Fibroblast of skin of left quadriceps (primary cell): ENCODE results near the gene ECI1.

Source experiments
- DNase-seq, 2 experiments: peaks; one replicate each; pipeline ENCODE4 v3.0.0-alpha.2; 2013; ENCODE audit warnings: low read depth in 2 of 2

The ECI1 gene, protein sequence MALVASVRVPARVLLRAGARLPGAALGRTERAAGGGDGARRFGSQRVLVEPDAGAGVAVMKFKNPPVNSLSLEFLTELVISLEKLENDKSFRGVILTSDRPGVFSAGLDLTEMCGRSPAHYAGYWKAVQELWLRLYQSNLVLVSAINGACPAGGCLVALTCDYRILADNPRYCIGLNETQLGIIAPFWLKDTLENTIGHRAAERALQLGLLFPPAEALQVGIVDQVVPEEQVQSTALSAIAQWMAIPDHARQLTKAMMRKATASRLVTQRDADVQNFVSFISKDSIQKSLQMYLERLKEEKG

DNA sequence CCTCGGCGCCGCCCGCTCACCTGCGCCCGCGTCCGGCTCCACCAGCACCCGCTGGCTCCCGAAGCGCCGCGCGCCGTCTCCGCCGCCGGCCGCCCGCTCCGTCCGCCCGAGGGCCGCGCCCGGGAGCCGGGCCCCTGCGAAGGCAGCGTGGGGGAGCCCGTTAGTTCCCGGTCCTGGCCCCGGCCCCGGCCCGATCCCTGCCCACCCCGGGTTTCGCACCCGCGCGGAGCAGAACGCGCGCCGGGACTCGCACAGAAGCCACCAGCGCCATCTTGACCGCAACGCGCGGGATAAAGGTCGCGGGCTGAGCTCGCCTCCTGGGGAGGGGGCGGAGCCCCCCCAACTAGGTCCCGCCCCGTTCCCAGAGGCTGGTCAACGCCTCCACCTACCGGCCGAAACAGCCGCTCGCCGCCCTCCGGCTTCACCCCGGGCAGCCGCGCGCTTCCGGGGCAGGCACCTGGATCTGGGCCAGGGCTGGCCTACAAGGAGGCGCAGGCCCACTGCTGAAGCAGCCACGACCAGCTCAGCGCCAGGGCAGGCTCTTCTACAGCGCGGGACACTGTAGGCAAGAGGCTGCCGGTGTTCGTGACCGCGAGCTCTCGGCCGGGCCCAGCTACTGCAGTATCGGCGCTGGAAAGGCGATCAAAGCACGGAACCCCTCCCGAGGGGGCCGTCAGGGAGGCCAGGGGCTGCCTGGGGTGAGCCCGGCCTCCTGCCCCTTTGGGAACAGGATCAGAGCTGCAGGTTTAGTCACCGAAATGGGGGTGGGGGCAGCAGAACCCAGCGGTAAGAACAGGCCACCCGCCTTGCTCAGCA lies at the start of gene ECI1:
Gene ECI1 (minus strand): TSS at position 292 of the 816 bp plus-strand sequence. CDS start 21 bp downstream, at position 271.
- peak; percentile 63 to 65 for DNase-seq

DNA sequence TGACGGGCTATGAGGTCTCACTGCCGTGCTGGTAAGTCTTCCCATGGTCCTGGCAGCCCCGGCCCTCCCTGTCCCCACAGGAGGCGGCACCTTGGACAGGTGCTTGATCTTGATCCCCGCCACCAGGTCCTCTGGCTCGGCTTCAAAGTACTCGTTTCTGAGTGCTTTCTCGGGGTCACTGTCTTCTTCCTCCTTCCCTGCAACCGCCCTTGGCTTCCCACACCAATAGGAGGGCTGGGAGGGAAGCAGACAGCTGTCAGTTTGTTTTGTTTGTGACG lies 48.5 kb upstream of the ECI1 start:
- DNase-seq = no peak

DNA sequence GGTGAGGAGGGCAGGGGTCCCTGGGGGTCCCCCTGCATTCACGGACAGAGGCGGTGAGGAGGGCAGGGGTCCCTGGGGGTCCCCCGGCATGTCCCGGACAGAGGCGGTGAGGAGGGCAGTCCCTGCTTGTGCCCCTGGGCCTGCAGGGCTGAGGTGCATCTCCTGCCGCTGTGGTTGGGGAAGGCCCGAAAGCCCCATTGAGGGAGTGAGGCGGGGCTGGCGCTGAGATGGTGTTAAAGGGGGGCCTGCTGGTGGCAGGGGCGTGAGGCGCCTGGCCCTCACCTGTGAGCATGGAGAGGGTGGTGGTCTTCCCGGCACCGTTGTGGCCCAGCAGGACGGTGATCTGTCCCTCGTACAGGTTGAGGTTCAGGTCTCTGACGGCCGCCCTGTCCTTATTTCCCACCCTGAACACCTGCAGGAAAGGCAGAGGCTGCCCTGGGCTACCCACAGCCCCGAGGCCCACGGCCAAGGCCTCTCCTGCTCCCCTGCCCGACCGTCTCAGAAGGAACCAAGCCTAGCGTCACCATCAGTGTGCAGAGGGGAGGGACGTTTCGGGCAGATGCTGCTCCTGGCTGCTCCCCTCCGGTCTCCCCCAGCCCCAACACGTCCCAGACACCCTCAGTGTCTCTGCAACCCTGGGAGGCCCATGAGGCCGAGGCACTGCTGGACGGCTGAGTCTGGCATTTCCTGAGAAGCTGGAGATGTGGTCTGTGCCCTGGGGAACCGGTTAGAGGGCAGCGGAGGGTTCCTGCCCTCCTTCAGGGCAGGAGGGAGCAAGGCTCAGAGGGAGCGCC lies 47.9 kb upstream of the ECI1 start:
- no peak for DNase-seq

DNA sequence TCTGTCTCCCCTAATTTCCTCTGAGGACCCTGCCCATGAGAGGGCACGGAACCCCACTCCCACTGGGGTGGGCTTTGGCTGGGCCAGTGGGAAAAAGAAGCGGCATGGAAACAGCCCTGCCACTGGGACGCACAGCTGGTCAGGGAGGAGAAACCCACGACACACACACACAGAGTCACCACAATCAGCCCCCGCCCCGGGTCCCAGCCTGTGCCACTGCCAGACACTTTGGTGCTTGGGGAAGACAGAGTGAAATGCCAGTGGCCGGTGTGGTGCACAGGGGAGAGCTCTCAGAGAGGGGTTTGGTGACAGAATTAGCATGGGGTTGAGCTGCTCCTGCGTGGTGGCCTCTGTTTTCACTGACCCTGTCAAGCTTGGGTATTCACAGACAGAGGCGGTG lies 47.2 kb upstream of the ECI1 start:
- no peak for DNase-seq

DNA sequence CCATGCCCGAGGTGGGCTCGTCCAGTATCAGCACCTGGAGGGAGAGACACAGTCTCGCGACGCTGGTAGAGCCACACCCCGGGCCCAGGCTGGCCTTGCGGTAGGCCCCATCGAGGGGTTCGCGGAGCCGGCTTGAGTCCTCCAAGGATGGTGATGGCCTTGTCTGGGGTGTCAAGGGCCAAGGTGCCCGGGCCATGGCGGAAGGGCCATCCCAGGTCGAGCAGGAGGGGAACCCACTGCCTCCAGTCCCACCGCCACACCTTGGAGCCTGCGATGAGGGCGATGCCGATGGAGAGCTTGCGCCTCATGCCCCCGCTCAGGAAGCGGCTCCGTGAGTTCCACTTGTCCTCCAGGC lies 46.1 kb upstream of the ECI1 start:
- no peak for DNase-seq

DNA sequence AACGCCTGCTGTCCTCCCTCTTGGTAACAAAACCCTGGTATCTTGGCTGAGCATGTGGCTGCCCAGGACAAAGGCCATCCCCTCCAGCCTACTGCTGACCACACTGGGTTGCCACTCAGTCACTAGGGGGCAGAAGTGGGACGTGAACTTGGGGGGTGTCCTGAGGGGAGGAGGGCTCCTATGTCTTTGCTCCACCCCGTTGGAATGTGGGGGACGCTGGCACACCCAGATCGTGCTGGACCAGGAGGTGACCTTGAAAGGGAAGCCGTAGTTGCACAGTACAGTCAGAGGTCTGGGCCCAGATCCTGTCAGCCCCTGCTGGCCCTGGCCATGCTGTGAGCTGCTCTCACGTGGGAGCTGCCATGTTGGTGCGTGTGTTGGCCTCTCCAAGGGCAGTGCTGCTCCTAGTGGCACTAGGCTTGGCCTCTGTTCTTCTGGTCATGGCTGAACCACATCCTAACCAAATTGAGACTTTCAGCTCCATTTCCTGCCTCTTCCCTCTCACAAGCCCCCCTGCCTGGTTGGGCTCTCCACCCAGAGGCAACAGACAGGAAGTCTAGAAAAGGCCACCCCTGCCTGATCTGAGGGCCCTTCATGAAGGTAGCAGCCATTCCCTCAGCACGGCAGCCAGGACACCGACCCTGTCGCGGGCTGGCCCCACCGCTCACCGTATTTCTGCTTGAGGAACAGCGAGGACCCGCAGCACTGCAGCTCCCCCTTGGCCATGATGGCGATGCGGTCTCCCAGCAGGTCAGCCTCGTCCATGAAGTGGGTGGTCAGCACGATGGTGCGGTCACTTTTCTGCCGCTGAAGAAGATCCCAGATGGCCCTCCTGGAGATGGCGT lies 45.5 kb upstream of the ECI1 start:
- no peak for DNase-seq

DNA sequence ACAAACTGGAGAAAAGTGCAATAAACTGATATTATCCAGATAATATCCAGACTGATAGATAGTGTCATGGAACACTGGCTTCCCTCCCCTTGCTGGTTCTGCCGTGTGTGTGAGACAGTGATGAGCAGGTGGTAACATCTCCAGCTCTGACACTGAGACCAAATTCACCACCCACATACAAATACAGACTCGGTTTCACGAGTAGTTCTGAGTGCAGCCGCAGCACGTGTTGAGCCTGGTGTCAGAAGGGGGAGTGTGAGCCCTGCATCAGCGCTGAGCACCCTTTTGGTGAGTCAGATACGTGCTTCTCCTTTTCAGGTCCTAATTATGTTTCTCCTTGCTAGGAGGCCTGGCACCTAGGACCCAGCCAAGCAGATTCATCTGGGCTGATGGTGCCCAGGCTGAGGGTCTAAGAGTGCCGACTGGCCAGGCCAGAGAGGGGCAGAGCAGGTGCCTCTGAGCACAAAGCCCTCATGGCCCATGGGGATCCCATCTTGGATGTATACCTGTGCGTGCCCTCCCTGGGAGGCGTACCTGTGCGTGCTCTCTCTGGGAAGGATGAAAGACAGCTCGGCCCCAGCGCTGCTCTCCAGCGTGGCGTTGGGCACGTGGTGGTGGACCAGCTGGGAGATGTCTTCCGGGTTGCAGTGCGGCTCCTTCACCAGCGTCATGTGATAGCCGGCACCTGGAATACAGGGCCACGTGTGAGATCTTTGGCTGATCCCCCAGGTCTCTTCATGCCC lies 43.8 kb upstream of the ECI1 start:
- DNase-seq = no peak

DNA sequence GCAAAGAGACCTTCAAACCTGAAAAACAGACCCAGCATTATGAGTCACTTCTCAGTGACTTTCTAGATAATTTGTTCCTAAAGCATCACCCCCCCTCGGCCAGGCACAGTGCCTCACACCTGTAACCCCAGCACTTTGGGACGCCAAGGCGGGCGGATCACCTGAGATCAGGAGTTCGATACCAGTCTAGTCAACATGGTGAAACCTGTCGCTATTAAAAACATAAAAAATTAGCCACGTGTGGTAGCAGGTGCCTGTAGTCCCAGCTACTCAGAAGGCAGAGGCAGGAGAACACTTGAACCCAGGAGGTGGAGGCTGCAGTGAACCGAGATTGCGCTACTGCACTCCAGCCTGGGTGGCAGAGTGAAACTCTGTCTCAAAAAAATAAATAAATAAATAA lies 40.8 kb upstream of the ECI1 start:
- DNase-seq = no peak

DNA sequence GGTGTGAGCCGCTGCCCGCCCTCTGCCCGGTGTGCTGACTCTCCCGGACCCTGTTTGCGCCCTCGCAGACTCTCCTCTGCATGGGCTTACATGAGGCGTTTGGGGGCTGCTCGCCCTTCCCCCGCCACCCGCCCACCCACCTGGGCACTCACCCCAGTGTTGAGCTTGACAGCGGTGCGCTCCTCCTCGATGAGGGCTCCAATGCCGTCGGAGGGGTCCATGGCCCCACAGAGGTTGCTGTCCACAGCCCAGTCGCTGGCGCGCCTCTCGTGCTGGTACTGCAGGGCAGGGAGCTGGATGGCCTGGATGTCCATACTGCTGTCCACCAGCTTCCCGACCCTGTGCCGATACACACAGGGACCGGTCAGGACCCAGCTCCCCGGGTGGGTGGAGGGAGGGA lies 37.9 kb upstream of the ECI1 start:
- DNase-seq = no peak

DNA sequence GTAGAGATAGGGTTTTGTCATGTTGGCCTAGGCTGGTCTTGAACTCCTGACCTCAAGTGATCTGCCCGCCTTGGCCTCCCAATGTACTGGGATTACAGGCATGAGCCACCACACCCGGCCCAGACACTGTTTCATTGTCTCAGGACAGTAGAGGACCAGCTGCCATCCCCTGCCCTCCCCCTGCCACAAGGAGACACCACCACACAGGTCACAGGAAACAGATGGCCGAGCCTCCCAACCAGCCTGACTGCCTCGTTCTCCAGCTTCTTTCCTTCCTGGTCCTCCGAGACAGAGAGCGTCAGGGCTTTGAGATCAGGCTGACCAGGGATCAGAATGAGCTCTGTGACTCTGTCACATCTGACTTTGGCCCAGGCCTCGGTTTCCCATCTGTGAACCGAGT lies 37.3 kb upstream of the ECI1 start:
- DNase-seq = no peak

DNA sequence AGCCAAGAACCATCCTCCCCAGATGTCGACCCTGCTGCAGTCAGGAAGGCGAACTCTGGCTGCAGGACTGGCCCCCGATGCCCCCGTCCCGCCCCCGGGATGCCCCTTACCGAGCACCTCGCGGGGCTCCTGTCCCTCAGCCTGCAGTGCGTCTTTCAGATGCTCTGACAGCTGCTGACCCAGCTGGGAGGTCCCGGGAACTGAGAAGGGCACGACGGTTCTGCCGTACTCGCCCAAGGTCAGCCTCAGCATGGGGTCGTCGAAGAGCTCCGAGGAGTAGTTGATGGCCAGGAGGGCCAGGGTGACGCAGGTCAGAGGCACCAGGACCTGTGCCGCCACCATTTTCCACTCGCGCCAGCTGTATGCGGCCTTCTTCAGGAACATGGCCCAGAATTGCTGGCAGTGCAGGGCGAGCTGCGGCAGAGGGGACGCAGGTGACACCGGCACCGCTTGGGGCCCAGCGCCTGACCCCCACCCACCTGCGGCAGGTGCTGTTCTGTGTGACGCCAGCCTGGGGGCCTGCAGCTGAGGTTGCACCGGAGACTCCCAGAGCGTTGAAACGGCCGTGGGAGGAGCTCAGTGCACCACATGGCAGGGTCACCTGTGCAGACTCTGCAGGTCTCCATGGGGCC lies 36.6 kb upstream of the ECI1 start:
- no peak for DNase-seq

DNA sequence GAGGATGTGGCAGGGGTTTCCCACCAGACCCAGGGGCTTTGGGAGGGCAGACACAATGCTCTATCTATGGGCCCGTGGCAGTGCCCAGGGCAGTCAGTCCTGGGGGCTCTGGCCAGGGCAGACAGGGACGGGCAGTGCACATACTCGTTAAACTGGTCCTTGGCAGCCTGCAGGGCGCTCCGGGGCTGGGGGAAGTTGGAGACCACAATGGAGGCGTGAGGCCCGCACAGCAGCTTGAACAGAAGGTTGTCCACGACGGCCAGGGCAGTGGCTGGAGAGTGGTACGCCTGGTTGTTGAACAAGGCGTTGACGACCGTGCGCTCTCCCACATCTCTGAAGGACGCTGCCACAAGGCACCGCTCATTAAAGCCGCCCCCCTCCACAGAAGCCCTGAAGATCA lies 35.2 kb upstream of the ECI1 start:
- no peak for DNase-seq

DNA sequence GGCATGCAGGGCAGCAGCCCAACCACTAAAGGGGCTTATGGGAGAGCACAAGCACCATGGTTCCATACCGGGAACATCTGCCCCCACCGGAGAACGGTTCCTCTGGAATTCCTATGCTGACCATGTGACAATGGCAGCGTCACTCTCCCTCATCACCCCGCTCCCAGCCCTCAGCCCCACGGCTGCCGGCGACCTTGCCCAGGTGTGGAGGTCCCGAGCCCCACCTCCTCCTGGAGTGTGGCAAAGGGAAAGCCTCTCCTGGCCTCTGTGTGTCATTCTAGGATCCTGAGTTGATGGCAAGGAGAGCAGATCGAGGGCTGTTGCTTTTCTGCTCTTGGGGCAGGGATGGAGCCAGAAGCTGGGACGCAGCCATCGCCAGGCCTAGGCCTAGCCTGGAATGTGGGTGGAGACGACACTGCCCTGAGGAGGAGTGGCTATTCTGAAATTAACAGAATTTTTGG lies 34.4 kb upstream of the ECI1 start:
- no peak for DNase-seq

DNA sequence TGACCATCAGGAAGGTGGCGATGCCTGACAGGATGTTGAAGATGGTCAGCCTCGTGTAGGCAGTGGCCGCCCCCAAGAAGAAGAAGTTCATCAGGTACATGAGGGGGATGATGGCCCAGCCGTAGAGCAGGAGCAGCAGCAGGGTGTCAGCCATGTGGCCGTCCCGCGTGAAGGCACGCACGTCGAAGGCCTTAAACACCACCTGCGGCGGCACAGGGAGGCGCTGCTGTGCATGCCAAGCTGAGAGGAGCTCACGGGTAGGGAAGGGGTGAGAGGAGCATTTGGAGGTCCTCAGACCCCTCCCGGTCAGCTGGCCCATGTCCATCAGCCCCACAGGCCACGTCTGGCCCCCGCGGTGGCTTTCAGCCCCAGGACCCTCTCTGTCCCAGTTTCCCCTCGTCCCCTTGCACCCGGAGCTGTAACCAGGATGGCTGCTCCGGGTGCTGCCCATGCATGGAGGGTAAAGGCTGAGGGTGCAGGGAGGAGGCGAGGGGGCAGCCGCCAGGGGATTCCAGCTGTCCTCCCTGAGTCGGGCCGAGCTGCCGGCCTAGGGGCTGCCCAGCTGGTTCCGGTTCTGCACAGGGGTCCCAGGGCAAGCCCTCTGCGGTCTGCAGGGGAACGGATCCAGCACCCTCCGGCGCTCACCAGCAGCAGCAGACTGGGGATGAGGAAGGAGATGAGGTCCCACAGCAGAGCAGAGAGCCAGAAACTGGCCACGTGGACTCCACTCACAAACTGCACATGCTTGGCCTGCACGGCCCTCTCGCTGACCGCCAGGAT lies 33.6 kb upstream of the ECI1 start:
- DNase-seq = no peak

DNA sequence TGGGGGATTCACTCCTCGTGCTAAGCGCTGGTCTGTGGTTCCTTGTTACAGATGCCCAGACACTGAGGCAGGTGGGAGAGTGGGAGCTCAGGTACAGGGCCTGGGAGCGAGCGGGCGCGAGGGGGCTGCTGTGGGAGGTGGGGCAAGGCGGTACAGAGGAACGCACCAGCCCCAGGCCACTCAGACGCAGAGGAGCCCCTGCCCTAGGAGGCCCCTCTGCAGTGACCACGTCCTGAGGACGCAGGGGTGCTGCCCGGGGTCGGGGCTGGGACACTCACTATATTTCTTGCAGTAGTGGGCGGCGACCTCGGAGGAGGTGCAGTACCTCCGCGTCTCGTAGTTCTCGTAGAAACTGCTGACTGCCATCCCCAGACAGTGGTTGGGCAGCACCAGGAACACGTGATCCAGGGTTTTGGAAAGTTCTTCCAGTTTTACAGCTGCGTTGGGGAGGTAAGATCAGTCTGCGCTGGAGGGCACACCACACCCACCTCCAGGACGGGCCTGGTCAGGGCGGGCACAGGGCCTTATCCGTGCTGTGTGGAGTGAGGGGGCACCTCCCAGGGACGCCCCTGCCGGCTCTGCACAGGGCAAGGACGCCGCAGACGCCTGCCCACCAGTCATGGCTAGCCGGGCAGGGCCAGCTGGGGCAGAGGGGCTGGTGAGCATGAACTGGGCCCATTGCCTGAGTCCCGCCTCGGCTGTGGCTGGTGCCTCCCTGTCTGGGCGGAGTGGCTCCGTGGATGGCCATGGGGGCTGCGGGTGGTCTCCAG lies 32.8 kb upstream of the ECI1 start:
- no peak for DNase-seq

DNA sequence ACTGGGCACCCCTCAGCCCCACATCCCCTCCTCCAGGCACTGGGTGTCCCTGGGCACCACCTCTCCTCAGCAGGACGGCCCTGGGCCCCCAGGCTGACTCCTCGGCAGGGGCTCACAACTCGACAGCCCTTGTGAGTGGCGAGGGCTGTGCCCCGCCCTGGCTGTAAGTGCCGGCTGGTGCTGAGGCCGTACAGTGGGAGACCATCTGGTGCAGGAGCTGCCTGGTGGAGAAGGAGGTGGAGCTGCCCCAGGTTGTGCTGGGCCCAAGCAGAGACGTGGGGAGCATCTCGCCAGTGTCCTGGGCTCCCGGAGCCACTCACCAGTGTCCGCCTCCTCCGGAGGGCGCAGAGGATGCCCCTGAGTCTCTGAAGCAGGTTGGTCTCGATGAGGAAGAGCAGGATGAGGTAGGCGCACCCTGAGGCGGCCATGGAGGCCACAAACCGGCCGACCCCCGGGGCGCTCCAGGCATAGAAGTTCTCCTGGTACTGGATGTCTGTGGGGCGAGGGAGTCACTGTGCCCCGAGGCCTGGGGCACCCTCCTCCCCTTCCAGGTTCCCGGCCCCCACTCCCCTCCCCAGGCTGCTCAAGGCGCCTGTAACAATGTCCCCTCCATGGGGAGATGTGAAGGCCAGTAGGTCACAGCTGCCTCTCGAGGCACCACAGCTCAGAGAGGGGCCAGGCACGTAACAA lies 31.6 kb upstream of the ECI1 start:
- DNase-seq = no peak

DNA sequence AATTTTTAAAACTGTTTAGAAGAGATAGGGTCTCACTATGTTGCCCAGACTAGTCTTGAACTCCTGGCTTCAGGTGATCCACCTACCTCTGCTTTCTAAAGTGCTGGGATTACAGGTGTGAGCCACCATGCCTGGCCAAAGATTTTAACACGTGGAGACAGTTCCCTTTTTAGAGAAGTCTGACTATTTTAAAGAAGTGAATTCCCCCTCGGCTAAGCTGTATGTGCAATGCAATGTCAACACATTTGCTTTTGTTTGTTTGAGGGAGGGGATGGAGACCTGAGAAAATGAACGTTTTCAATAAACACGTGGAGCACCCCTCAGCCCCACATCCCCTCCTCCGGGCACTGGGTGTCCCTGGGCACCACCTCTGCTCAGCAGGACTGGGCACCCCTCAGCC lies 30.9 kb upstream of the ECI1 start:
- no peak for DNase-seq

DNA sequence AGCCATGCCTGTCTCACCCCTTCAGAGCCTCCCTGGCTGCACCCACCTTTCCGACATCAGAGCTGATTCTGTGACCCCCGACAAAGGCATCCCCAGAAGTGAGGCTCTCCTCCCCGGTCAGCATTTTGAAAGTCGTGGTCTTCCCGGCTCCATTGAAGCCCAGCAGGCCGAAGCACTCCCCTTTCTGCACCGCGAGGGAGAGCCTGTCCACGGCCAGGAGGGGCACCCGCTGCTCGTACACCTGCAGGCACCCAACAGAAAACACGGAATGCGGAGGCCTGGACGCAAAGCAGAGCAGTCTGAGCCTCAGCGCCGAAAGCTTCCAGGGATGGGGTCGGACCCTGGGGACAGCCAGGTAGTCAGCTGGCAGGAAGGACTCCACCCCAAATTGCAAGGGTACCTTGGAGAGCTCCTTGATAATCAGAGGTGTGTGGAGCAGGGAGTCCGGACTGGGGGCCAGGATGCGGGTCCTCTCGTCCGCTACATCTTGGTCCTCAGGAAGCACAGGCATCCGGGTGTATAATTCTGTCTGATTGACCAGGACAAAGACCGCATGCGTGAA lies 29.7 kb upstream of the ECI1 start:
- DNase-seq = no peak
